SHP77 (cell line): ENCODE results near the gene RAB33B.

Experiments used
- DNase-seq, 2 experiments: peaks; one replicate each; lab custom pipeline; 2025; lab: John Stamatoyannopoulos, UW

RAB33B gene

DNA sequence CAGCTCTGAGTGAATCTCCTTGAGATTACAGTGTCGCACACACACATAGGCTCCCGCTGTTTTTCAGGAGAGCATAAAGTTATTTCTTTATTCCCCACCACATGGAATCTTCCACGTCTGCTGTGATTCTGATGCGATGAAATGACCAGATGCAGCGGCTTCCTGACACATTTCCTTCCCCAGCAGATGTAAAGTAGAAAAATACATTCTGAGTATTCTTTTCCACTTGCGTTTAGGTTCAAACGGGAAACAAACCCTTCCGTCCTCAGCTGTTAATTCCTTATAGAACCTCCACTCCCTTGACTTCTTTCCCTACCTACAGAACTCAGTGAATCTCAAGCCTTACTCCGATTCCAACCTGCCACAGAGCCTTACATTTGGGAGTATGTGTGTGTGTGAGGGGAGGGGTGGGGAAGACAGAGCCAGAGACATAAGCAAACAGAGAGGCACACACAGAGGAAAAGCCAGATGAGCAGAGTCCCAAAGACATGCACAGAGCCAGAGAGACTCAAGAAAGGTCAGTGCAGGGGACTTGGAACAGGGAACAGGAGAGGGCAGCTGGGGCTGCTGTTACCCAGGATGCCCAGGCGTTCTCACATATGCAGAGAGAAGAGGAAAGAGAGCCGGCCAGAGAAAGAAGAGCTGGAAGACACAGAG, 54.8 kb downstream of the RAB33B start:
- DNase-seq, result no peak

DNA sequence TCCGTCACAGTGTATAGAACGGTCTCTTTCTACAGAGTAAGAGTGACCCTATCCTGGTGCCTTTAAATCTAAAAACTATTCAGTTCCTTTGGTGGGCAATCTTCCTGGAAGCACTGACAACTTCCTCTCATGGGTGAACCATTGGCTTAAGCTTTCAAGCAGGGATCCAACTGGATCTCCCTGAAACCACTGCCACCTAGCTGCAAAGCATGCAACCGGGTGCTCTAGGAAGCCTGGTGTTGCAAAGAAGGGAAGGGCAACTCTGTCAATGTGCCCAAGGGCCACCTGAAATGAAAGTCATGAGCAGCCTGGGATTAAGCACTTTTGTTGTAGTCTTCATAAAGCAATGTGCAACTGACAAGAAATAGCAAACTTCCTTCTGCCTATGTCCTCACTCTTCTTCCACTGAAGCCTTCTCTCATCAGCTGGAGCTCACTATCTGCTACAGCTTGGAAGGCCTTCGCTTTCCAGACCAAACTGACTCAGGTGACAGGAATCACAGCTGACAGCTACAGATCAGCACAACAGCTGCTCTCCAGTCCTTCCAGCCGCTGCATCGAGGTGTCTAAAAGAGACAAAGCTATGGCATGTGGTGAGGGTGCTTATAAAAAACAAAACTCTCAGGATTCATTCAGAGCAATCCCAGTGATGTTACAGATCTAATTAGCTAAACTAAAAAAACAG, 55.9 kb downstream of the RAB33B start:
- no peak for DNase-seq

DNA sequence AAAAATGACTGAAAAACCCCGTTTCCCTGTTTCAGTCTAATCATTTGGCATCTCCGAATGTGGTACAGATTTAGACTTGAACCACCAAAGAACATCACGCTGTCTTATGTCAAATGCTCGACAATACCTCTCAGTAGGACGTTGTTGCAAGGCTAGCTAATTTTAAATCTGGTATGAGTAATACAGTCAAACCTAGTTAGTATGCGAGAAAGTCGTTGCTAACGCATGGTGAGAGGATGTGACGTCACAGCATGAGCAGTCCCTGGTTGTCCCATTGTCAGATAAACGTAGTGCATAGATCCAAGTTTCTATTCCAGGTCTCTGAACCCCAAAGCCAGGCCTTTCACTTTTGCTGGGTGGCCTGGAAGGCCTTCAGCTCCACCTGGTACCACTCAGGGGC, 57.4 kb downstream of the RAB33B start:
- no peak for DNase-seq

DNA sequence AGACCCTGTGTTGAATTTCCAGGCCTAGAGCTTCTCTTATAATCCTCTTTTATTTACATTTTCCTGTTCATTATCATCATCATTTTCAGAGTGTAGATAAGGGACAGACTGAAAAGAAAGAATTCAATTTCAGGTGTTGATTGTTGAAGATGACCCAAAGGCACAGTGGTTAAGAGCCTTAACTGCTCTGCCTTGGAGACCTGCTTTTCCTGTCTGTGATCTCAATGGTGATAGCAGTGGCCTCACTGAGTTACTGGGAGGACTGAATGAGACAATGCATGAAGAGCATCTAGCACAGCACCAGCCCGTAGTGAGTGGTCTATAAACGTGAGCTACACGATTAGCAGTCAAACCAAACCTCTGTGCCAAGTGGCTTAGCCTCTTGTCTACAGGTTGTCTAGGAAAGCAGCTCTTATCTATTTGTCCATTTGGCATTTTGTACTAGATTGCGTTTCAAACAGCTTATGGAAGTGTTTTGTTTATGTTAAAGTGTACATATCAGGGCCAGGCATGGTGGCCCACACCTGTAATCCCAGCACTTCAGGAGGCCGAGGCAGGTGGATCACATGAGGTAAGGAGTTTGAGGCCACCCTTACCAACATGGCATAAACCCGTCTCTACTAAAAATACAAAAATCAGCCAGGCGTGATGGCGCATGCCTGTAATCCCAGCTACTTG, 60.6 kb downstream of the RAB33B start:
- DNase-seq, result no peak

DNA sequence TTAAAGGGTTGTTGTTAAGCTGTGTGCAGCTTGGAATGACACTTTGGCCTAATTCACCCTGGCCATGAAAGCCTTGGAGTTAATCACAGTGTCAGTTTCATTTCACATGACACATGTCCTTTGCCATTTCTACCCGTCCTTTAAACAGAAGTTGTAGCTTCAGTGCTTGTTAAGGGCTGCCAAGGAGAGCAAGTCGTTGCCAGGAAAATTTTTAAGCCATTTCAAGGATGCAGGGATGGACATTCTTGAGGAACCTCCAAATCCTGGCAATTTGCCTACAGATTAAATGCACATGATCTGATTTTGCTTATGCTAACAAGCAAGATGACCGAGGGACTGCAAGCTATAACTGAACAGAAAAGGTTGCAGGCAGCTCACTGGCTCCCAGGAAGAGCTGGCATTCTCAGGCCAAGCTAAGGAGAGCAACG, 61.6 kb downstream of the RAB33B start:
- no peak for DNase-seq

DNA sequence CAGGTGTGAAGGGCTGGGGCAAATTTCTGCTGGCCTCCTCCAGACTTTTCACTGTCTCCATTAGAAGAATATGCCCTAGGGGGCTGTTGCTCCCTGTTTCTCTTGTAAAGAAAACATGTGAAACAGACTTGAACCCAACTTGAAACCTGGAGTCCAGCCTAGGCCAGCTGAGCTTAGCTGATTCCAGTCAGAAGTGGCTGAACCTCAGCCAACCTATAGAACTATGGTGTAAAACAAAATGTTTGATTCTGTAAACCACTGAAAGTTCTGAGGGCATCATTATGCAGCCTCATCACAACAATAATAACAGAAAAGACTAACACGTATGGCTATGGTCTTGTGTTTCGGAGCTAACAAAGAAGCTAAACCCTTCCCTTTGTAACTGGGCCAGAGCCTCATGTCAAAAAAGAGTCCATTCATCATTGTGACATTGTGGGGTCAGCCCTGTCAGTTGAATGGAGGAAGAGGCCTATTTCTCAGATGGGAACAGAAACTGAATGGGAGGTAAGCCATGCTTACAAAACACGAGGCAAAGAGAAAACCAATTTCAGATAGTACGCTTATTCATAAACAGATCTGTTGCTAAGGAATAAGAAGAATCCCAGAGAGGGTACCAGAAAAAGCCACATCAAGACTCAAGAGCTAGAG, 68.0 kb downstream of the RAB33B start:
- no peak for DNase-seq

DNA sequence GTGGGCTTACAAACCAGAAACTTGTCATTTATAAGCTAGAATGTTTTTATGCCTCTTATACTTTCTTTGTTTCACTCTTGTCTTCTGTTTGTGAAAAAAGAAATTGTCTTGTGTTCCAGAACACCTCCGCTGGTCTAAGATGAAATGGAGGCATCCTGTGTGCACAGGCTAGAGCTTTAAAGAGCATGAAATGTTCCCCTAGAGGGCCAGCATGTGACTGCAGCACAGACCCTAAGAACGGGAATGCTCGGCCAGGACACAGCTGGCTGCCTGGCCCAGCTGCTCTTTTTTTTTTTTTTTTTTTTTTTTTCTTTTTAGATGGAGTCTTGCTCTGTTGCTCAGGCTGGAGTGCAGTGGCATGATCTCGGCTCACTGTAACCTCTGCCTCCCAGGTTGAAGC, 68.5 kb downstream of the RAB33B start:
- DNase-seq, result no peak

DNA sequence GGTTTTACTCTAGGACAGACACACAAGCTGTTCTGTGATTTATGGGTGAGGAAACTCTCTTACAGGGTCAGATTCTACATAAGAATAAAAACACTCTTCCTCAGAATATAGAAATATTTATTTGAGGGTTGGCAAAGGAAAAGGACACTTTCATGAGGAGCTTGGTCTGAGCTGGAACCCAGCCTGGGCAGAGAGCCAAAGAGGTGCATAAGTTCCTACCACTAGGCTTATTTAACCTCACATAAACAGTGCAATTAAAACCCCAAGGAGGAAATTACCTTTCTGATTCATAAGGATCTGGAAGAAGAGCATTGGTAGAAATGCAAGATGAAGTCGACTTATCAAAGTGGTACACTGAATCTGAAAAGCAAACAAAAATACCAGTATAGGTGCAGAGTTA, 69.2 kb downstream of the RAB33B start:
- DNase-seq, result no peak

DNA sequence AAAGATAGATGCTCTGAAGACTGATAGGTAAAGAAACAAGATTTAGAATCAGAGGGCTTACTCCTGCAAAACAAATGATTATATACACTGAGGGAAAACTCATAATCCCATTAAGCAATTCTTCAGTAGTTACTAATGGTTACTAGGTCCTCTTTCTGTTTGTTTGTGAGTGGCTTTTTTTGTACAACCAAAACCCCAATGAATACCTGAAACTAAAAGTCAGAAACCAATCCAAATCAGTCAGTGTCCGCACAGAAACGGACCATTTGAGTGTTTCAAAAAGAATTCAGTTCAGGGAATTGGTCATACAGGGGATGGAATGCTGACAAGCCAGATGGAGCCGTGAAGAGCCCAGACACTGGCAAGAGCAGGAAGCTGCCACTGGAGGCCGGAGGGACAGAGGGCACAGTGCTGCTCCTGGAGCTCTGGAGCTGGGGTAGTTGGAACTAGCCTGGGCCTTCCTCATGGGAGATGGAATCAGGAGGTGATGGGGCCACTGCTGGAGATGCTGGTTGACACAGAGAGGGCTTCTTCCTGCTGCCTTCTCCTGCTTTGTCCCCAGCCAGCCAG, 70.2 kb downstream of the RAB33B start:
- DNase-seq, result no peak

DNA sequence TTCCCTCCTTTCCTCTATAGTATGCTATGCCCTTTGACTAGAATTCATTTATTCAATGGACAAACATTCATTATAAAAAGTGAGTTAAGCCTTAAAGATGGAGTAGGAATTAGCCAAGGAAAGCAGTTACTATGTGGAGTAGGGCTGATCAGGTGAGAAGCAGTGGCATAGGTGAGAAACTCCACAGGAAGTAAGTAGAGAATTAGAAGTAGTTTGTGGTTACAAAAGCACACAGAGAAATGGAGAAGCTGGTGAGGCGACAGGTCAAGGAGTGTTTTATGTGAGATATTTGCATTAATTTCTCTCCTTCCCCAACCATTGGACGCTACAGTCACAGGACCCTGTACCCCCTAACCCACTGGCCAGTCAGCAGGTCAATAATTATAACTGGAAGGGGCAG, 71.5 kb downstream of the RAB33B start:
- DNase-seq, result no peak
